HepG2 (cell line): Measurements from ENCODE around the gene CAPN15. TPM values are rescaled to one million over a fixed set of nuclear protein-coding genes. Genes with fewer than 3 reads are reported as not detected.
A peak's percentile ranks its signal among the peaks of the same experiment; 100 is the strongest.

Experiments used
- FOXC1 ChIP-seq: sonication (generic); formaldehyde crosslinking; IDR thresholded peaks from 2 replicates; pipeline ENCODE4 v1.8.0; 2022; ENCODE audit warnings: mild to moderate bottlenecking, missing genetic modification reagents, borderline replicate concordance
- HDAC2 ChIP-seq: sonication (generic); formaldehyde crosslinking; IDR thresholded peaks from 2 replicates; pipeline ENCODE4 v1.4.0; 2020; ENCODE audit warnings: missing genetic modification reagents
- KDM5A ChIP-seq: fragments of 200-600 bp; sonication (generic); IDR thresholded peaks from 2 replicates; pipeline ENCODE4 v1.7.0; 2018; ENCODE audit warnings: antibody characterized with exemption, mild to moderate bottlenecking, low read length, borderline replicate concordance
- PHF20 ChIP-seq: sonication (generic); formaldehyde crosslinking; IDR thresholded peaks from 2 replicates; pipeline ENCODE4 v1.5.0; 2020; ENCODE audit warnings: mild to moderate bottlenecking, missing genetic modification reagents
- RXRA ChIP-seq: sonication (generic); formaldehyde crosslinking; IDR thresholded peaks from 2 replicates; pipeline ENCODE4 v1.5.1; 2020; ENCODE audit warnings: missing genetic modification reagents
- SIN3A ChIP-seq: IDR thresholded peaks from 2 replicates; pipeline ENCODE4 v1.6.1; 2011; ENCODE audit warnings: low read depth, mild to moderate bottlenecking, control low read depth, low read length, borderline replicate concordance
- SP4 ChIP-seq: sonication (generic); formaldehyde crosslinking; IDR thresholded peaks from 2 replicates; pipeline ENCODE4 v1.8.1; 2023; ENCODE audit warnings: mild to moderate bottlenecking, missing genetic modification reagents
- TAF1 ChIP-seq: sonication (generic); formaldehyde crosslinking; IDR thresholded peaks from 2 replicates; pipeline ENCODE4 v1.4.0; 2020; ENCODE audit warnings: missing genetic modification reagents
- TBX2 ChIP-seq: sonication (generic); formaldehyde crosslinking; IDR thresholded peaks from 2 replicates; pipeline ENCODE4 v1.5.0; 2020; ENCODE audit warnings: missing genetic modification reagents, mild to moderate bottlenecking, borderline replicate concordance
- TFAP4 ChIP-seq: sonication (generic); IDR thresholded peaks from 2 replicates; pipeline ENCODE4 v1.6.1; 2016; ENCODE audit warnings: low read depth, borderline replicate concordance
- ZGPAT ChIP-seq: IDR thresholded peaks from 2 replicates; pipeline ENCODE4 v1.6.1; 2016; ENCODE audit warnings: mild to moderate bottlenecking
- ZNF331 ChIP-seq: sonication (generic); formaldehyde crosslinking; IDR thresholded peaks from 2 replicates; pipeline ENCODE4 v1.4.0; 2020; ENCODE audit warnings: missing genetic modification reagents
- ZNF770 ChIP-seq: sonication (generic); formaldehyde crosslinking; IDR thresholded peaks from 2 replicates; pipeline ENCODE4 v1.5.0; 2020; ENCODE audit warnings: mild to moderate bottlenecking, missing genetic modification reagents
- ZNF891 ChIP-seq: sonication (generic); formaldehyde crosslinking; IDR thresholded peaks from 2 replicates; pipeline ENCODE4 v1.5.0; 2020; ENCODE audit warnings: mild to moderate bottlenecking, missing genetic modification reagents
- polyA plus RNA-seq, 8 experiments: library from polyadenylated mRNA; depleted of rRNA in 3 of 8; stranded (reverse) in 7 of 8; unstranded in 1 of 8; fragments of >200 nt; fragmentation: Illumina TruSeq in 4 of 8; extraction: Trizol in 4 of 8; gene quantifications; 2 replicates each; pipeline versions ENCODE4 v1.2.1 to v1.2.3, GENCODE V29; 2011 to 2016; ENCODE audit warnings: low read depth in 4 of 8, missing spikeins in 1 of 8, mixed read lengths in 1 of 8; ENCODE audit not compliant: insufficient read depth in 1 of 8
- total RNA-seq, 5 experiments: library from RNA; depleted of rRNA; stranded (reverse); fragments of >200 nt; fragmentation: Illumina TruSeq; extraction: Trizol; gene quantifications; 2 replicates each; pipeline ENCODE4 v1.2.3, GENCODE V29; 2016; ENCODE audit warnings: low read depth in 1 of 5
- TF ChIP-seq, protein P1 (sequence below): sonication (generic); formaldehyde crosslinking; IDR thresholded peaks from 2 replicates; pipeline ENCODE4 v1.4.0; 2020; ENCODE audit warnings: missing genetic modification reagents
- TF ChIP-seq, protein P2 (sequence below): sonication (generic); formaldehyde crosslinking; IDR thresholded peaks from 2 replicates; pipeline ENCODE4 v1.5.0; 2020; ENCODE audit warnings: missing genetic modification reagents, mild to moderate bottlenecking, borderline replicate concordance
- TF ChIP-seq, protein P3 (sequence below): sonication (generic); formaldehyde crosslinking; conservative IDR thresholded peaks from 2 replicates; pipeline ENCODE4 v1.4.0; 2020; ENCODE audit warnings: missing genetic modification reagents

CAPN15 gene
- total and polyA plus RNA-seq, 2 of the 13 experiments (the other 11 are each of a cell fraction or from before 2014, with no cell fraction given), result 14.9 to 24.5 TPM

DNA sequence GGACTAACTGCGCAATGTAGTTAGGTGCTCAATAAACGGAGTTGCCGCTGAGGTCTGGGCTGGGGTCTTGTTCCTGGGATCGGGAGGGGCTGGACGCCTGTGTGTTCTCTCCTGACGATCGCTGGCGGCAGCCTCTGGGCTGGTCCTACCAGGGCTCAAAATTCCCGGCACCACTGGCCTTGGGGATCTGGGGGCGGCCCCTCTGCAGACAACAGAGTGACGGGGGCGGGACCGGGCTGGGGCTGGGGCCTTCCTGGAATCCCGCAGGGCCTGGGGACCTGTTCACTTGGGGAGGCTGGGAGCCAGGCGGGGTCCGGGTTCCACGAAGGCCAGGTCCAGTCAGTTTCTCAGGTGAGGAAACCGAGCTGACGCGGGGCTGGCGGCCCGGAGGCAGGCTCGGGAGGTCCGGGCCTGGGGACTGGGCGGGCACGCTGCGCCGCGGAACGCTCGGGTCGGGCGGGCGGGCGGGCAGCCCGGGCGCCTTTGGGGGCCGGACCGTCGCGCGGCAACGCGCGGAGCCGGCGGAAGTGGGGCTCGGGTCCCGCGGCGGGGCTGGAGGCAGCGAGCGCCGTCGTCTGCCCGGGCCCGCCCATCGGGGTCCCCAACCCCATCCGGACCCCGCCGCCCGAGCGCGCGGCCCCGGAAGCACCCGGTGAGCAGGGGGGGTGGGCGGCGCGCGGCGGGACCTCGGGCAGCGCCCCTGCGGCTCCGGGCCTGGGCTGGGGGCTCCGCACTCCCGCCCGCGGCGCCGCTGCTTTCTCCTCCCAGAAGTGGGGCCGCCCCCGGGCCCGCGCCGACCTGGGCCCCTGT is 42.1 kb downstream of the CAPN15 start, which contains the start of gene PIGQ (continued):
- TF ChIP-seq TFAP4 (no peak), ZNF770 (CRISPR knock-in tag) (peak; percentile 34; the same call in 1 of the 2 replicates), ZNF331 (CRISPR knock-in tag) (0 out of 2 replicates have a peak, but pooled peaks have one; percentile 21), KDM5A (peak; percentile 42; the same call in 1 of the 2 replicates), SIN3A (peak; percentile 87; the same call in 1 of the 2 replicates), TBX2 (CRISPR knock-in tag) (no peak), HDAC2 (0 out of 2 replicates have a peak, but pooled peaks have one; percentile 3), TAF1 (CRISPR knock-in tag) (peak; percentile 46), RXRA (CRISPR knock-in tag) (peak; percentile 20; the same call in 1 of the 2 replicates), ZGPAT (CRISPR knock-in tag) (no peak), PHF20 (CRISPR knock-in tag) (peak; percentile 41; the same call in 1 of the 2 replicates), SP4 (CRISPR knock-in tag) (peak; percentile 57), FOXC1 (CRISPR knock-in tag) (no peak), ZNF891 (CRISPR knock-in tag) (peak; percentile 48; the same call in 1 of the 2 replicates)
- TF ChIP-seq, protein P1, sequence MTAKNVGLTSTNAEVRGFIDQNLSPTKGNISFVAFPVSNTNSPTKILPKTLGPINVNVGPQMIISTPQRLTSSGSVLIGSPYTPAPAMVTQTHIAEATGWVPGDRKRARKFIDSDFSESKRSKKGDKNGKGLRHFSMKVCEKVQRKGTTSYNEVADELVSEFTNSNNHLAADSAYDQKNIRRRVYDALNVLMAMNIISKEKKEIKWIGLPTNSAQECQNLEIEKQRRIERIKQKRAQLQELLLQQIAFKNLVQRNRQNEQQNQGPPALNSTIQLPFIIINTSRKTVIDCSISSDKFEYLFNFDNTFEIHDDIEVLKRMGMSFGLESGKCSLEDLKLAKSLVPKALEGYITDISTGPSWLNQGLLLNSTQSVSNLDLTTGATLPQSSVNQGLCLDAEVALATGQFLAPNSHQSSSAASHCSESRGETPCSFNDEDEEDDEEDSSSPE, result peak; percentile 48
- TF ChIP-seq, protein P2, sequence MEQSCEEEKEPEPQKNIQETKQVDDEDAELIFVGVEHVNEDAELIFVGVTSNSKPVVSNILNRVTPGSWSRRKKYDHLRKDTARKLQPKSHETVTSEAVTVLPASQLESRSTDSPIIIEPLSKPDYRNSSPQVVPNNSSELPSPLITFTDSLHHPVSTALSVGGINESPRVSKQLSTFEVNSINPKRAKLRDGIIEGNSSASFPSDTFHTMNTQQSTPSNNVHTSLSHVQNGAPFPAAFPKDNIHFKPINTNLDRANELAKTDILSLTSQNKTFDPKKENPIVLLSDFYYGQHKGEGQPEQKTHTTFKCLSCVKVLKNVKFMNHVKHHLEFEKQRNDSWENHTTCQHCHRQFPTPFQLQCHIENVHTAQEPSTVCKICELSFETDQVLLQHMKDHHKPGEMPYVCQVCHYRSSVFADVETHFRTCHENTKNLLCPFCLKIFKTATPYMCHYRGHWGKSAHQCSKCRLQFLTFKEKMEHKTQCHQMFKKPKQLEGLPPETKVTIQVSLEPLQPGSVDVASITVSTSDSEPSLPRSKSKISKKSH (CRISPR knock-in tag), result 0 out of 2 replicates have a peak, but pooled peaks have one; percentile 46
- TF ChIP-seq, protein P3, sequence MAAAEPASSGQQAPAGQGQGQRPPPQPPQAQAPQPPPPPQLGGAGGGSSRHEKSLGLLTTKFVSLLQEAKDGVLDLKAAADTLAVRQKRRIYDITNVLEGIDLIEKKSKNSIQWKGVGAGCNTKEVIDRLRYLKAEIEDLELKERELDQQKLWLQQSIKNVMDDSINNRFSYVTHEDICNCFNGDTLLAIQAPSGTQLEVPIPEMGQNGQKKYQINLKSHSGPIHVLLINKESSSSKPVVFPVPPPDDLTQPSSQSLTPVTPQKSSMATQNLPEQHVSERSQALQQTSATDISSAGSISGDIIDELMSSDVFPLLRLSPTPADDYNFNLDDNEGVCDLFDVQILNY (CRISPR knock-in tag), result peak; percentile 62; the same call in 1 of the 2 replicates
